MG63 (cell line): Measurements from ENCODE around the gene WDR11. TPM values are rescaled to one million over a fixed set of nuclear protein-coding genes. Genes with fewer than 3 reads are reported as not detected.
"Not testable (repeated sequence)": the region's sequence is repeated elsewhere in the genome, so short reads cannot be mapped to it uniquely, and the experiment has no call there.

Experiments
- DNase-seq: peaks from one replicate; pipeline ENCODE4 v3.0.0-alpha.2; 2020
- H3K27me3 ChIP-seq: fragments of 250-450 bp; sonication (Bioruptor Pico); 2 replicates; pipeline ENCODE4 v1.5.1; 2020; ENCODE audit warnings: mild to moderate bottlenecking, moderate library complexity
- H3K36me3 ChIP-seq: fragments of 250-450 bp; sonication (Bioruptor Pico); 2 replicates; pipeline ENCODE4 v1.5.1; 2020; ENCODE audit warnings: mild to moderate bottlenecking, moderate library complexity
- H3K4me3 ChIP-seq: fragments of 250-450 bp; sonication (Bioruptor Pico); 2 replicates; pipeline ENCODE4 v1.5.1; 2020; ENCODE audit warnings: mild to moderate bottlenecking, moderate library complexity
- H3K9me3 ChIP-seq: fragments of 250-450 bp; sonication (Bioruptor Pico); 2 replicates; pipeline ENCODE4 v1.5.1; 2020; ENCODE audit warnings: mild to moderate bottlenecking, moderate library complexity
- total RNA-seq: library from RNA; depleted of rRNA; stranded (reverse); fragments of >200 nt; shearing (Covaris generic); gene quantifications from 2 replicates; pipeline ENCODE4 v1.2.3, GENCODE V29; 2014; ENCODE audit warnings: low replicate concordance

Gene WDR11
- total RNA-seq, 1 experiment from 2014 or later, result 32.6 TPM

DNA sequence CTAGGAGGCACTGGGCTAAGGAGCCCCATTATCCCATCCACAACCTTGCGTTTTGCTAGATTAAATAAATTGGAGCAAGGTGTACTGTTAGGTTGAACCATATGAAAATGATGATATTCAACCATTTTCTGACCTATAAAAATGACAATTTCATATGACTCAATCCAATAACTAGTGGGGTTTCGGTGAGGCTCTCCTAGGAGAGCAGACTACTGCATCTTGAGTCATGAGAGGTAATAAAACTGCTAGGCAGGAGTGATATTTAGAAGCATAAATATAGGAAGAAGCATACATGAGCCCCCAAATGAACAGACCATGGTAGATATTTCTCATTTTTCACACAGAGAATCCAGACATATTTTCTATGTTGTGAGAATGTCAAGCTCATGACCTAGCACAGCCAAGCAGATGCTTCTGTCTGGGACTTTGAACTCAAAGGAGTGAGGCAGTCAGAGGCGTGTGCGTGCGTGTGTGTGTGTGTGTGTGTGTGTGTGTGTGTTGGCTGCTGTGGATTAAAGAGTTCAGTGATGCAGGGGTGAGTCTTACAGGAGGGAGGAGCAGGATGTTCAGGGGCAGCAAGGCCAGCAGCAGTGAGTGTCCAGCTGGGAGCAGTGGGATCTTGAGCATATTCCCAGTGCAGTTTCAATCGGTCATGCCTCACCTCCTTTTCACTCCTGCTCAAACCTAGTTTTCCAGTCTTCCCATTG lies 17.8 kb upstream of the WDR11 start:
- DNase-seq, result no peak
- no peaks in the 10 kb centered on the region for H3K36me3 ChIP-seq
- H3K27me3 ChIP-seq, result peaks cover 3% of the 10 kb centered on the region; the same call in 1 of the 2 replicates
- H3K4me3 ChIP-seq, result no peak overlapping the region
- H3K9me3 ChIP-seq, result no peaks in the 10 kb centered on the region

DNA sequence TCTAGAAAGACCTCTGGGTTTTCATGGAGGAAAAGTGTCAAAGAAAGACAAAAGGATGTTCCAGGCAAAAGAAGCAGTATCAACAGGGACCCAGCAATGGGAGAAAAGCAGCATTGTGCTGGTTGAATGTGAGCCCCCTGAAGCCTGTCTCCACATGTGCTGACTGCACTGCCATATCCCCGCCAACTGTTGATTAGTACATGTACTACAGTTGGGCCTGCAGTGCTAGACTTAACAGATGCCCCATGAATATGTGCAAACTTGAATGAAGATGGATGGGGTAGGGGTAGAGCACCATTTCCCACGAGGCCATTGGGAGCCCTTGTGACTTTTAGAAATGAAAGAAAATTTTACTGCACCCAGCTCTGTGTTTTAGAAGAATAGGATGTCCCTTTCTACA lies 15.6 kb upstream of the WDR11 start:
- no peak for DNase-seq
- H3K36me3 ChIP-seq, result no peaks in the 10 kb centered on the region
- H3K9me3 ChIP-seq, result no peaks in the 10 kb centered on the region
- H3K27me3 ChIP-seq, result no peaks in the 10 kb centered on the region
- H3K4me3 ChIP-seq, result no peak overlapping the region

DNA sequence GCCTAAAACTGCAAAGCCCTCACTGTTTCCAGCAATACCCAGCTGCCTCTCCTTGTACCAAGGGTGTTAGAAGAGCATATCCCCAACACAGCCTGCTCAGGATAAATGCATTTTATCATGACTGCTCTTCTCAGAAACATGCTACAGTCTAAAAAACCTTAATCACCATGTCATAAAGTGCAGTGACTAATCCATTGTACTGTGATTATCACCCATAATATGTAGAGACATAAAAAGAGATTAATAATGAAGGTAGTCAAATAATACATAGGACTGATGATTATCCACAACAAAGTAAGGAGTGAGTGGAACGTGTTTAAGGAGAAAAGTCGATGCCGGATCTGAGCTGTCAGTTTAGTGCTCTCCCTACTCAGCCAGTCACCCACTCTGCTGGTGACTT lies 12.2 kb upstream of the WDR11 start:
- H3K9me3 ChIP-seq, result no peaks in the 10 kb centered on the region
- no peaks in the 10 kb centered on the region for H3K27me3 ChIP-seq
- no peaks in the 10 kb centered on the region for H3K36me3 ChIP-seq
- DNase-seq, result no peak
- no peak overlapping the region for H3K4me3 ChIP-seq

DNA sequence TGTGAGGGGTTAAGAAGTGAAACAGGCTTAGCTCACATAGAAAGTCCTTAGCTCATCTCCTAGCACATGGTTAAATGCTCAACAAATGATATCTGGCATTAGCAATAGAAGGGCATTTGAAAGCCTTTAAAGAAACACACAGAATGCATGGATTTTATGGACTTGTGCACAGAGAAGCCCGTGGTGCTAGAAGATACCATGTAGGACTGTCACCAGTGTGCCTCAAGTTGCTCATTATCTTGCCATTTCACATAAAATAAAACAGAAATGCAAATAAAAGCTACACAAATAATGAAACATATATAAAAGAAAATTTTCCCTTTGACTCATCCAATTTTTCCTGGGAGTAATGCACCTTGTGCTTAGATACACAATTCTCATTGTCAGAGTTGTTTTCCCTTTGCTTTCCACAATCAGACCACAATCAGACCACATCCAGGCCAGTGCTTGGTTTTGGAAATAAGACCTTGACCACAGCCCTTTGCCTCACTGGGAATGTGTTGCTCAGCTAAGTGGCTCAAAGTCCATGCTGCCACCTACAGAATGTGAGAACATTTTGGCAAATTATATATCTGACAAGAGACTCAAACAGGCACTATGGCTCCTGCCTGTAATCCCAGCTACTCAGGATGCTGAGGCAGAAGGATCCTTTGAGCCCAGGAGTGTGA lies 9.5 kb upstream of the WDR11 start:
- no peak for DNase-seq

DNA sequence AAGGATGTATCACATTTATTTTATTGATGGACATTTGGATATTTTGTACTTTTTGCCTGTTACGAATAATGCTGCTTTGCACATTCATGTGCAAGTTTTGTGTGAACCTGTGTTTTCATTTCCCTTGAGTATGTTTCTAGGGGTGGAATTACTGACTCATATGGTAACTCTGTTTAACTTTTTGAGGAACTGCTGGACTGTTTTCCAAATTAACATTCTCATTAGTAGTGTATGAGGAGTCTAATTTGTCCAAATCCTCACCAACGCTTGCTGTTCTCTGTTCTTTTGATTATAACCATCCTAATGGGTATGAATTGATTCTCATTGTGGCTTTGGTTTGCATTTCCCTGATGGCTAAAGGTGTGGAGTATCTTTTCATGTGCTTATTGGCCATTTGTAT lies 3.2 kb downstream of the WDR11 start:
- Histone ChIP-seq H3K36me3 (peaks cover 31% of the 10 kb centered on the region), H3K9me3 (no peaks in the 10 kb centered on the region; the same call in 1 of the 2 replicates)
- DNase-seq, result no peak

More for the DNA sequence above, 9.5 kb upstream of the WDR11 start:
- Histone ChIP-seq H3K36me3 (no peaks in the 10 kb centered on the region), H3K4me3 (no peak overlapping the region), H3K27me3 (no peaks in the 10 kb centered on the region), H3K9me3 (no peaks in the 10 kb centered on the region)

DNA sequence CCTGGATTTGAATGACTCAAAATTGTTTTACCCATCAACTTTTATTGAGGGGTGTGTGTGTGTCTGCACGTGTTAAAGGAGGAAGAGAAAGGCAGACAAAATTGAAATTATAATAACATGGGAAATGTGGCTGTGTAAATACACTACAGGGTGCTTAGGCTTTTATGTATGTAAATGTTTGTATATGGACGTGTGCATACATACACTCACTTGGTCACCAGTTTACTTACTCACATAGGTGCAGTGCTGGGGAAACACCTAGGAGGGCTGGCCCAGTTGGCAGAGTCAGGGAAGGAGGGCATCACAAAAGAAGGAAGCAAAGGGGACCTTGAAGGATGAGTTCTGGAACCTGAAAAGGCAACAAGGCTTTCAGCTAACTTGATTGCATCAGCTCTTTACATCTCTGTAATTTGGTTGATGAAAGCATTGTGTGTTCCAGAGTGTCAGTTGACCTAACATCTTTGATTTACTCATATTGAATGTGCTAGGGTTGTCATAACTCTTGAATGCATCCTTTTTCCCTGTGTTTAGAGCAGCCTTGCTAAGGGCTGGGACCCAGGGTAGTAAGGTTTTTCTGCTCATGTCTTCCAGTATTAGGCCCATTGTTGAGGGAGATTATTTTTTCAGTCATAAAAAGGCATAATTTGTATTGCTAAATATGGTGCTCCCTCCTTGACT lies 10.2 kb downstream of the WDR11 start:
- no peak for DNase-seq
- no peak overlapping the region for H3K4me3 ChIP-seq
- H3K27me3 ChIP-seq, result no peaks in the 10 kb centered on the region
- no peaks in the 10 kb centered on the region for H3K9me3 ChIP-seq
- peaks cover 16% of the 10 kb centered on the region for H3K36me3 ChIP-seq

More for the DNA sequence above, 3.2 kb downstream of the WDR11 start:
- H3K4me3 ChIP-seq, result no peak overlapping the region
- H3K27me3 ChIP-seq, result no peaks in the 10 kb centered on the region

DNA sequence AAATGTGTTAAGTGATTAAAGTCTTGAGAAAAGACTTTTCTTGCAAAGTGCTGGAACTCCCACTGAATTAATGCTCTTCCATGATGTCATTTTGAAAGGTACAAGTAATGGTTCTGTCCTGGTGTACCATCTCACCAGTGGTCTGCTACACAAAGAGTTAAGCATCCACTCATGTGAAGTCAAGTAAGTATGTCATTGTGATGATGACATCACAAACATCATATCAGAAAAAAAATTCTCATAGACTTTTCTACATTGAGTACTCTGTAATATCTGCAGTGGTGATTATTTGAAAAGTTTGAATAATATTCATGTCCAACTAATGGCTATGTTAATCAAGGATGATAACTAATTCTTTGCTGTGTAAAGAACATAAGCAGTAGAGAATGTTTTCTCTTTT lies 22.6 kb downstream of the WDR11 start:
- Histone ChIP-seq H3K27me3 (no peaks in the 10 kb centered on the region), H3K36me3 (peaks cover 54% of the 10 kb centered on the region), H3K9me3 (no peaks in the 10 kb centered on the region), H3K4me3 (no peak overlapping the region)
- DNase-seq, result no peak

DNA sequence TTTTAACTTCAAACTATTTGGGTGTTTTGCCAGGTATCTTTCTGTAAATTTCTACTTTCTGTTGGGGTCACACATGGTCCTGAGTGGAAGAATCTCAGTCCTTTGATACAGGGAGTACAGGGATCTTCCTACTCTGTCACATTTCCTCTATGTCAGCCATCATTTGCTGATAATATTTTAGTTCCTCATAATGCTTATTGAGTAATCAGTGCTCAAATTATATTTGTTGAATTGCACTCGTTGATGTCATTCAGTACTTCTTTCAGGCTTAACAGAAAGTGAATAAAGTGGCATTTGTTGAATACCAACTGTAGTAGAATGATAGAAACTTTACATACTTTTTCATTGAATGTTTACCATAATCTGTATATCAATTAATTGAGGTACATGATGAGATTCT lies 31.9 kb downstream of the WDR11 start:
- peaks cover 14% of the 10 kb centered on the region for H3K36me3 ChIP-seq
- no peak for DNase-seq
- H3K27me3 ChIP-seq, result no peaks in the 10 kb centered on the region
- H3K4me3 ChIP-seq, result no peak overlapping the region
- no peaks in the 10 kb centered on the region for H3K9me3 ChIP-seq

DNA sequence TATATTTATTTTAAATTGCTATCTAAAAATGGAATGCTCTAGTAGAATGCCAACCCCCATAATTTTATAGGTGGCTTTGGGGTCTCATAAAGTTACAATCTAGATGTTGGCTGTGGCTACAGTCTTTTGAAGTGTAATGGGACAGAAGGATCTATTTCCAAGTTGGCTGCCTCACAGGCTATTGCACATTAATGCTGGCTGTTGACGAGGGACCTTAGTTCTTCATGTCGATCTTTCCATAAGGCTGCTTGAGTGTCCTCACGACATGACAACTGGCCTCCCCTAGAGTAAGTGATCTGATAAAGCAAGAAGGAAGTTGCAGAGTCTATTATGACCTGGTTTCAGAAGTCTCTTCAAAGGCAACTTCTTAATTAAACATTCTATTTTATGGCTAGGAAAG lies 36.3 kb downstream of the WDR11 start:
- Histone ChIP-seq H3K27me3 (no peaks in the 10 kb centered on the region), H3K4me3 (no peak overlapping the region), H3K9me3 (no peaks in the 10 kb centered on the region), H3K36me3 (peaks cover 33% of the 10 kb centered on the region)
- DNase-seq, result no peak

DNA sequence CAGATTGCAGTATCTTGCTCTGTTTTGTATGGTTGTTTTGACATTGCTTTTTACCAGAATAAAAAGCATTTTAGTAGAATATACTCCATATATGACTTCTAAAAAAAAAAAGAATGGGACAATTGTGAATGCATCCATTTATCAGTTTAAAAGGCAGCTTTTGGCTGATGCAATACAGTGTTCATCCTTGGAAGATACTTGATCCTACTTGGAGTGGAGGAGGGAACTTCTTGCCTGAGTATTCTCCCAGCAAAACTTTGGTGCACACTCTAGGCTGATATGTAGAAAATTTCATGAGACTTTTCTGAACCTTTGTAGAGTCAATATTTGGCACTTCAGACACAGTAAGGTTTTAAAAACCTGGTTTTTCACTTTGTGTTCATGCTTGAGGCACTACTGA lies 40.2 kb downstream of the WDR11 start:
- peaks cover 32% of the 10 kb centered on the region for H3K36me3 ChIP-seq
- no peak overlapping the region for H3K4me3 ChIP-seq
- H3K27me3 ChIP-seq, result no peaks in the 10 kb centered on the region
- no peak for DNase-seq
- H3K9me3 ChIP-seq, result no peaks in the 10 kb centered on the region

DNA sequence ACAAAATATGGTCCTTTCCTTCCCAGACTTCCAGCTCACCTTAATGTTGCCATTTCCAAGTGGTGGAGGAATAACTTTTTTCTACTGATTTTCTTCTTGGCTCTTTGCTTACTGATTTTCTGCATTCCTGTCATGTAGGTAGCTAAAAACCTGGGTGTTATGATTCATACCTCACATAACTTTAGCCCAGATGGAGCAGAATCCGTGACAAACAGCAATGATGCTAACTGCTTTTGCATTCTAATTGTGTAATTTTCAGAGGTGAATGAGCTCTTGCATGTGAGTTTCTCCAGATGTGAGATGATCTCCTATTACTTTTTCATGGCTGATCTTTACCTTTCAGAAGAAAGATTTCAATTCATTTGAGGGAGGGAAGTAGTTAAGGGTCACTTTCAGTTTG lies 43.4 kb downstream of the WDR11 start:
- H3K27me3 ChIP-seq, result no peaks in the 10 kb centered on the region
- DNase-seq, result no peak
- no peaks in the 10 kb centered on the region for H3K9me3 ChIP-seq
- no peak overlapping the region for H3K4me3 ChIP-seq
- peaks cover 23% of the 10 kb centered on the region for H3K36me3 ChIP-seq

DNA sequence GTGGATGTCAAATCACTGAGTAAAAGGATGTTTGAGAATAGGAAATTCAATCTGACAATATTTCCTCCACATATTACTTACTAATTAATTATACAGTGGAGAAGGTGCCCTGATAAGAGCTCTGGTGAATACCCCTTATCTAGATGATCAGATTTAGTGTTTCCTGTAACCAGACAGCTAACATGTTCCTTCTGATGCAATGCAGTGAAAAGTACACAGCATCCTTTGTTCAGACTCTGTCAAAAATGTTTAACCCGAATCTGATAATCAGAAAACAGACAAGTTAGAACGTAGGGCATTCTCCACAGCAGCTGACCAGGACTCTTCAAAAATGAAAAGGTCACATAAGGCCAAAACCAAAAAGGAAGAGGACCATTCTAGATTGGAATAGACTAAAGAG lies 46.2 kb downstream of the WDR11 start:
- no peak for DNase-seq
- Histone ChIP-seq H3K36me3 (peaks cover 8% of the 10 kb centered on the region), H3K4me3 (no peak overlapping the region), H3K27me3 (no peaks in the 10 kb centered on the region), H3K9me3 (no peaks in the 10 kb centered on the region)

DNA sequence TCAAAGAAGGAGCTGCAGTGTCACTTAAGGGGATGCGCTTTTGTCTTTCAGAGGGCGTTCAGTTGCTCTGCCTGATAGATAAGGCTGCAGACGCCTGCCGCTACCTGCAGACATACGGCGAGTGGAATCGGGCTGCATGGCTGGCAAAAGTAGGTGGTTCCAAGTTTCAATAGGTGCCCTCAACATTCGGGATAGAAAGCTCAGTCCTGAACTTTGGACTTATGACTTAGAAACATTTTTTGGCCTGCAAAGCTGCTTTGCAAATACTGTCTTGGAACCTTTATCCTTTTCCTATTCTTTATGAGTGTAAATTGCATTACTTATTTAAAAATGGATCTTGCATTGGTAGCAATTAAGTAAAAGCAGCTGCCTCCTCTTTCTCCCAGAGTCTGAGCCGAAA lies 54.1 kb downstream of the WDR11 start:
- H3K4me3 ChIP-seq, result no peak overlapping the region
- H3K9me3 ChIP-seq, result no peaks in the 10 kb centered on the region; the same call in 1 of the 2 replicates
- DNase-seq, result no peak
- H3K27me3 ChIP-seq, result no peaks in the 10 kb centered on the region
- peaks cover 63% of the 10 kb centered on the region for H3K36me3 ChIP-seq

DNA sequence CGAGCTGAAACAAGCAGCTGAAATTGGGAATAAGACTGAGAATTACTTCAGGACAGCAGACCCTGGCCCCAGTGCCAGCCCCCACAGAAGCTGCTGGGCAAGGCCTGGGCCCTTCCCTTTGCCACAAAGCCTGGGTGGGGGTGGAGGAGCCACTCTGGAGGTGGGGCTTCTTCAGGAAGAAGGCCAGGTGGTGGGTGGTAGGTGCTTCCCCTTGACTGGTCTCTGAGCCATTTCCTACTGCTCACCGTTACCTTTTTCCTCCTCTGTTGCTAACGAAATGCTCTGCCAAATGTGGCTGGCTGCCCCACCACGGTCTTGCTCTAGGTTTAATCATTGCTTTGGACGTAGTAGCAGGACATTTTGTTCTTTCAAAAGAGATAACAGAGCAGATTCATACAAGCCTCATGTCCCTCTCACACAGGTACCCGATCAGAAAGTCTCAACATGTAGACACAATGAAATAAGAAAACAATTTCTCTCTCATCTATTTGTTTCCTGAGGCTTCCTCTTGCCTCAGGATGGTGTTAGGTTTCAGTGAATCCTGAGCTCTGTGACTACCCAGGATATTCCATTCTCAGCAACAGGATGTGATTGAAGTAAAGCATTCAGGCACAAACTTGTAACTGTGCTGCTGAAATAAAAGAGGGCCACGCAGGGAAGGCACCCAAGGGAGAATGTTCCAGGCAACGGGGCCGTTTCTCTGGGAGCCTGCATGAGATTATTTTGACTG lies 66.5 kb downstream of the WDR11 start:
- no peaks in the 10 kb centered on the region for H3K36me3 ChIP-seq
- no peak for DNase-seq
- H3K9me3 ChIP-seq, result no peaks in the 10 kb centered on the region
- no peak overlapping the region for H3K4me3 ChIP-seq
- H3K27me3 ChIP-seq, result no peaks in the 10 kb centered on the region

DNA sequence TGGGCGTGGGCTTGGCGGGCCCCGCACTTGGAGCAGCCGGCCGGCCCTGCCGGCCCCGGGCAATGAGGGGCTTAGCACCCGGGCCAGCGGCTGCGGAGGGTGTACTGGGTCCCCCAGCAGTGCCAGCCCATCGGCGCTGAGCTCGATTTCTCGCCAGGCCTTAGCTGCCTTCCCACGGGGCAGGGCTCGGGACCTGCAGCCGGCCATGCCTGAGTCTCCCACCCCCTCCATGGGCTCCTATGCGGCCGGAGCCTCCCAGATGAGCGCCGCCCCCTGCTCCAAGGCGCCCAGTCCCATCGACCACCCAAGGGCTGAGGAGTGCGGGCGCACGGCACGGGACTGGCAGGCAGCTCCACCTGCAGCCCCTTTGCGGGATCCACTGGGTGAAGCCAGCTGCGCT lies 72.7 kb downstream of the WDR11 start:
- H3K4me3 ChIP-seq, H3K9me3 ChIP-seq, H3K36me3 ChIP-seq, DNase-seq, H3K27me3 ChIP-seq: not testable (repeated sequence)

DNA sequence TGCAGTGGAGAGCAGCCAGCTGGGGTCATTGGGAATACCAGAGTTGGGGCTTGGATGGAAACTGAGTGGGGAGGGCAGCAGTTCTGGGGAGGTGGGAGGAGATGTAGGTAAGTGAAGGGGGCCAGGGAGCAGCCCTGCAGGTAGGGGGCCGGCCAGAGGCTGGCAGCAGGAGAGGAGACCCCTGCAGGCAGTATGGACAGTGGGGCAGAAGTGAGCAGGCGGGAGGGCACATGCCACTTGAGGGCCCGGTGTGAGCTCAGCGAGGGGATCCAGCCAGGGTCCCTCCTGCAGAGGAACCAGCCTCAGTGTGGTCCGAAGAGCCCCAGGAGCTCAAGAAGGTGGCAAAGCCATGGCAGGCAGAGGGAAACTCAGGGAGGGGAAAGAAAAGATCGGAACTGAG lies 75.4 kb downstream of the WDR11 start:
- DNase-seq, result no peak
- no peaks in the 10 kb centered on the region for H3K27me3 ChIP-seq
- H3K9me3 ChIP-seq, result no peaks in the 10 kb centered on the region
- H3K36me3 ChIP-seq, result no peaks in the 10 kb centered on the region
- H3K4me3 ChIP-seq, result no peak overlapping the region

DNA sequence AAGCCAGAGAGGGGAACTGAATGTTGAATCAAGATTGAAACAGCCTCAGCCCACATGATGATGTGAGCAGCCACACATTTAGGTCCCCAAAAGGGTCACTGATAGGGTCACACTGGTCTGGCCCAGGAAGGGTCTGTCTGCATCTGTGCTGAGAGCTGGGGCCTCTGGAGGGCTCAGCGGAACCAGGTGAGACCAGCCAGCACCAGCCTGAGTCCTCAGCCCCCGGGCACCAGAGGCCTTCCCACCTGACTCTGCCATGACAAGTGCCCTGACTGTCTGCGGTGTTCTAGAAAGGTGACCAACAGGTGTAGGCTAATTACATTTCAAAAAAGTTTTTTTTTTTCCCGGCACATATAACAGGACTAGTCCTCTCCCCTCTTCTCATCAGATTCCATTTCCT lies 76.2 kb downstream of the WDR11 start:
- Histone ChIP-seq H3K27me3 (no peaks in the 10 kb centered on the region), H3K4me3 (no peak overlapping the region), H3K9me3 (no peaks in the 10 kb centered on the region), H3K36me3 (no peaks in the 10 kb centered on the region)
- DNase-seq, result no peak
